HCT116 (cell line): ENCODE measurements around the gene CDKN1C. TPM values are rescaled to one million over a fixed set of nuclear protein-coding genes. Genes with fewer than 3 reads are reported as not detected.

Experiments
- ATAC-seq: fragments of 200-7000 bp; cut with Tn5 transposase; 2 replicates; pipeline ENCODE4 v1.9.1; 2020; ENCODE audit warnings: mild to moderate bottlenecking, moderate library complexity
- BruUV-seq: library from RNA; stranded (reverse); fragments of 400-500 nt; replicated peaks from 2 replicates; lab custom pipeline; 2021; lab: Mats Ljungman, UMichigan
- CTCF ChIA-PET: fragments of 300-600 bp; sonication (Branson Sonifier 250); formaldehyde crosslinking; loops from one replicate; lab custom pipeline; 2021; ENCODE audit warnings: antibody characterized with exemption; lab: Charles Lee
- POLR2A ChIA-PET: fragments of 300-600, 350-600 bp; sonication (Branson Sonifier 250); formaldehyde crosslinking; loops from one replicate; lab custom pipeline; 2021; ENCODE audit warnings: antibody characterized with exemption; lab: Charles Lee
- RAD21 ChIA-PET, 2 experiments: fragments of 300-600 bp; sonication (Branson Sonifier 250); formaldehyde crosslinking; loops; one replicate each; lab custom pipeline; 2023; ENCODE audit warnings: low total read pairs in 2 of 2; ENCODE audit not compliant: uncharacterized antibody in 2 of 2, unreplicated experiment in 2 of 2, low non-redundant PET in 1 of 2; lab: Charles Lee
- DNase-seq: peaks from one replicate; pipeline ENCODE4 v3.0.0-alpha.2; 2010; ENCODE audit warnings: low read depth, low spot score
- H2AFZ ChIP-seq: fragments of 200-600 bp; shearing (Covaris generic), sonication (generic); 2 replicates; pipeline ENCODE4 v1.6.1; 2017; ENCODE audit warnings: low read depth, mixed run types, mixed read lengths, antibody characterized with exemption, low read length; ENCODE audit not compliant: poor library complexity, severe bottlenecking
- H3K27ac ChIP-seq: 2 replicates; pipeline ENCODE4 v1.5.1; 2012; ENCODE audit warnings: low read depth, low read length
- H3K27me3 ChIP-seq: fragments of 200-600 bp; sonication (generic); 2 replicates; pipeline ENCODE4 v1.6.1; 2016; ENCODE audit warnings: mixed run types, low read length, mixed read lengths; ENCODE audit not compliant: insufficient read depth
- H3K36me3 ChIP-seq, 2 experiments: fragments of 200-500 bp in 1 of 2; fragments of 200-600 bp in 1 of 2; sonication (Bioruptor generic) in 1 of 2; sonication (generic) in 1 of 2; 2 replicates each; pipeline versions ENCODE4 v1.5.1 to v1.6.1; 2014 to 2016; ENCODE audit warnings: low read length in 2 of 2, inconsistent platforms in 1 of 2, mixed read lengths in 1 of 2, mixed run types in 1 of 2; ENCODE audit not compliant: insufficient read depth in 2 of 2, control insufficient read depth in 1 of 2
- H3K4me1 ChIP-seq, 2 experiments: fragments of 200-600 bp in 1 of 2; sonication (generic) in 1 of 2; 2 replicates each; pipeline versions ENCODE4 v1.5.1 to v1.6.1; 2012 to 2017; ENCODE audit warnings: low read length in 2 of 2, inconsistent platforms in 1 of 2, mild to moderate bottlenecking in 1 of 2, mixed read lengths in 1 of 2, mixed run types in 1 of 2, moderate library complexity in 1 of 2; ENCODE audit not compliant: insufficient read depth in 2 of 2, control insufficient read depth in 1 of 2
- H3K4me2 ChIP-seq: fragments of 200-600 bp; sonication (generic); 2 replicates; pipeline ENCODE4 v1.6.1; 2017; ENCODE audit warnings: mixed run types, low read length, mixed read lengths
- H3K4me3 ChIP-seq, 2 experiments: fragments of 200-600 bp in 1 of 2; sonication (generic) in 1 of 2; replicated peaks in 1 of 2; 2 replicates each; pipeline ENCODE4 v1.5.1; 2011 to 2016; ENCODE audit warnings: low read length in 2 of 2, control low read depth in 1 of 2, low read depth in 1 of 2, mild to moderate bottlenecking in 1 of 2, mixed read lengths in 1 of 2, mixed run types in 1 of 2
- H3K79me2 ChIP-seq: fragments of 200-600 bp; sonication (generic); 2 replicates; pipeline ENCODE4 v1.6.1; 2017; ENCODE audit warnings: mild to moderate bottlenecking, mixed run types, low read length, moderate library complexity, mixed read lengths; ENCODE audit not compliant: insufficient read depth
- H3K9ac ChIP-seq: fragments of 200-600 bp; sonication (generic); 2 replicates; pipeline ENCODE4 v1.6.1; 2016; ENCODE audit warnings: low read length, mixed read lengths
- H3K9me2 ChIP-seq: fragments of 200-600 bp; sonication (generic), shearing (Covaris generic); 2 replicates; pipeline ENCODE4 v1.6.1; 2017; ENCODE audit warnings: mixed run types, mild to moderate bottlenecking, moderate library complexity; ENCODE audit not compliant: insufficient read depth
- H3K9me3 ChIP-seq, 2 experiments: fragments of 200-500 bp in 1 of 2; fragments of 200-600 bp in 1 of 2; sonication (Bioruptor generic) in 1 of 2; sonication (generic) in 1 of 2; 2 replicates each; pipeline ENCODE4 v1.6.1; 2014 to 2017; ENCODE audit warnings: low read length in 2 of 2, mixed read lengths in 2 of 2, inconsistent platforms in 1 of 2, low read depth in 1 of 2, mild to moderate bottlenecking in 1 of 2, mixed run types in 1 of 2, moderate library complexity in 1 of 2; ENCODE audit not compliant: control insufficient read depth in 1 of 2, insufficient read depth in 1 of 2
- H4K20me1 ChIP-seq: fragments of 200-600 bp; sonication (generic), shearing (Covaris generic); 2 replicates; pipeline ENCODE4 v1.6.1; 2017; ENCODE audit warnings: mixed run types, mild to moderate bottlenecking, moderate library complexity; ENCODE audit not compliant: insufficient read depth
- CEBPB ChIP-seq: IDR thresholded peaks from 2 replicates; pipeline ENCODE4 v1.6.1; 2012; ENCODE audit warnings: low read depth
- EGR1 ChIP-seq: IDR thresholded peaks from 2 replicates; pipeline ENCODE4 v1.6.1; 2012; ENCODE audit warnings: low read depth
- ELF1 ChIP-seq: IDR thresholded peaks from 2 replicates; pipeline ENCODE4 v1.6.1; 2012; ENCODE audit warnings: low read depth, borderline replicate concordance
- EZH2phosphoT487 ChIP-seq: fragments of 200-600 bp; IDR thresholded peaks from 2 replicates; pipeline ENCODE4 v1.6.1; 2018; ENCODE audit warnings: antibody characterized with exemption, borderline replicate concordance
- FOSL1 ChIP-seq: IDR thresholded peaks from 2 replicates; pipeline ENCODE4 v1.6.1; 2012; ENCODE audit warnings: low read depth
- JUND ChIP-seq: IDR thresholded peaks from 2 replicates; pipeline ENCODE4 v1.6.1; 2012
- POLR2A ChIP-seq: IDR thresholded peaks from 2 replicates; pipeline ENCODE4 v1.7.0; 2011; ENCODE audit warnings: borderline replicate concordance; ENCODE audit not compliant: insufficient read depth, insufficient read length; ENCODE audit errors: extremely low read depth
- POLR2AphosphoS5 ChIP-seq: IDR thresholded peaks from 2 replicates; pipeline ENCODE4 v1.6.1; 2011; ENCODE audit warnings: mild to moderate bottlenecking, low read depth, low read length, moderate library complexity
- RAD21 ChIP-seq: IDR thresholded peaks from 2 replicates; pipeline ENCODE4 v1.6.1; 2012; ENCODE audit warnings: low read depth, mild to moderate bottlenecking
- SIN3A ChIP-seq: IDR thresholded peaks from 2 replicates; pipeline ENCODE4 v1.6.1; 2012; ENCODE audit warnings: low read depth
- SP1 ChIP-seq: IDR thresholded peaks from 2 replicates; pipeline ENCODE4 v1.6.1; 2012; ENCODE audit warnings: low read depth
- SRF ChIP-seq: IDR thresholded peaks from 2 replicates; pipeline ENCODE4 v1.6.1; 2012; ENCODE audit warnings: low read depth
- TCF7L2 ChIP-seq: IDR thresholded peaks from 2 replicates; pipeline ENCODE4 v1.7.0; 2011; ENCODE audit warnings: borderline replicate concordance, inconsistent platforms; ENCODE audit not compliant: insufficient read depth, insufficient read length; ENCODE audit errors: extremely low read depth
- YY1 ChIP-seq: IDR thresholded peaks from 2 replicates; pipeline ENCODE4 v1.6.1; 2011; ENCODE audit warnings: low read length, low read depth, moderate library complexity, mild to moderate bottlenecking; ENCODE audit not compliant: insufficient replicate concordance; ENCODE audit errors: extremely low read depth
- ZFX ChIP-seq: fragments of 450-650 bp; IDR thresholded peaks from 2 replicates; pipeline ENCODE4 v1.6.1; 2017
- ZNF274 ChIP-seq: fragments of 200-500 bp; sonication (Bioruptor generic); IDR thresholded peaks from 2 replicates; pipeline ENCODE4 v1.6.1; 2014; ENCODE audit warnings: mild to moderate bottlenecking, low read depth, low read length, inconsistent platforms
- intact Hi-C: fragments of 100-400 bp; cut with micrococcal nuclease; formaldehyde crosslinking; loops from 2 replicates; pipeline ENCODE4 v1.10.0; 2022
- total RNA-seq: library from RNA; stranded (reverse); gene quantifications from one replicate; pipeline ENCODE4 v1.2.1, GENCODE V29; 2021; ENCODE audit not compliant: unreplicated experiment
- TF ChIP-seq, protein P1 (sequence below): IDR thresholded peaks from 2 replicates; pipeline ENCODE4 v1.6.1; 2012
- TF ChIP-seq, protein P2 (sequence below): IDR thresholded peaks from 2 replicates; pipeline ENCODE4 v1.6.1; 2012; ENCODE audit warnings: low read depth
- TF ChIP-seq, protein P3 (sequence below): IDR thresholded peaks from 2 replicates; pipeline ENCODE4 v1.6.1; 2012
- TF ChIP-seq, protein P4 (sequence below): IDR thresholded peaks from 2 replicates; pipeline ENCODE4 v1.6.1; 2011; ENCODE audit warnings: mild to moderate bottlenecking, low read length, moderate library complexity; ENCODE audit not compliant: insufficient replicate concordance; ENCODE audit errors: extremely low read depth

CDKN1C gene
- total RNA-seq, 1 experiment from 2014 or later, result 24.0 TPM

DNA sequence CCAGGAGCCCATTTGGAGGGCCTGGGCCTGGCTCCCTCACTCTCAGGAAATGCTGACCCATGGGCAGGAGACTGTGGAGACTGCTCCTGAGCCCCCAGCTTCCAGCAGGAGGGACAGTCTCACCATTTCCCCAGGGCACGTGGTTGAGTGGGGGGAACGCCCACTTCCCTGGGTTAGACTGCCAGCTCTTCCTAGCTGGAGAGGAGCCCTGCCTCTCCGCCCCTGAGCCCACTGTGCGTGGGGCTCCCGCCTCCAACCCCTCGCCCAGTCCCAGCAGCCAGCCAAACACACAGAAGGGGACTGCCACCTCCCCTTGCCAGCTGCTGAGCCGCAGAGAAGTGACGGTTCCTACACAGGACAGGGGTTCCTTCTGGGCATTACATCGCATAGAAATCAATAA is 37.1 kb downstream of the CDKN1C start:
- no peak for DNase-seq
- Histone ChIP-seq H4K20me1 (no peaks in the 10 kb centered on the region), H3K4me3 (no peak overlapping the region), H2AFZ (no peak overlapping the region), H3K27me3 (no peaks in the 10 kb centered on the region), H3K9me3 (no peaks in the 10 kb centered on the region), H3K9me2 (no peaks in the 10 kb centered on the region), H3K36me3 (no peaks in the 10 kb centered on the region), H3K27ac (no peak overlapping the region), H3K79me2 (no peaks in the 10 kb centered on the region), H3K4me2 (no peak overlapping the region), H3K4me1 (peaks cover 0 to 20% of the 10 kb centered on the region in 2 experiments; a peak in 3 of 4 replicates), H3K9ac (no peak overlapping the region)
- BruUV-seq, result no TSS peak
- ChIA-PET RAD21 (no interaction called here), CTCF (no interaction called here), POLR2A (no interaction called here)
- ATAC-seq, result no peak
- TF ChIP-seq SRF, result no peak
- TF ChIP-seq ELF1, result no peak
- no peak for TF ChIP-seq POLR2AphosphoS5
- TF ChIP-seq TCF7L2, result no peak
- no peak for TF ChIP-seq JUND
- no peak for TF ChIP-seq SP1
- no peak for TF ChIP-seq CEBPB
- TF ChIP-seq EZH2phosphoT487, result no peak
- TF ChIP-seq, protein P1, sequence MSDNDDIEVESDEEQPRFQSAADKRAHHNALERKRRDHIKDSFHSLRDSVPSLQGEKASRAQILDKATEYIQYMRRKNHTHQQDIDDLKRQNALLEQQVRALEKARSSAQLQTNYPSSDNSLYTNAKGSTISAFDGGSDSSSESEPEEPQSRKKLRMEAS, result no peak
- TF ChIP-seq, protein P2, sequence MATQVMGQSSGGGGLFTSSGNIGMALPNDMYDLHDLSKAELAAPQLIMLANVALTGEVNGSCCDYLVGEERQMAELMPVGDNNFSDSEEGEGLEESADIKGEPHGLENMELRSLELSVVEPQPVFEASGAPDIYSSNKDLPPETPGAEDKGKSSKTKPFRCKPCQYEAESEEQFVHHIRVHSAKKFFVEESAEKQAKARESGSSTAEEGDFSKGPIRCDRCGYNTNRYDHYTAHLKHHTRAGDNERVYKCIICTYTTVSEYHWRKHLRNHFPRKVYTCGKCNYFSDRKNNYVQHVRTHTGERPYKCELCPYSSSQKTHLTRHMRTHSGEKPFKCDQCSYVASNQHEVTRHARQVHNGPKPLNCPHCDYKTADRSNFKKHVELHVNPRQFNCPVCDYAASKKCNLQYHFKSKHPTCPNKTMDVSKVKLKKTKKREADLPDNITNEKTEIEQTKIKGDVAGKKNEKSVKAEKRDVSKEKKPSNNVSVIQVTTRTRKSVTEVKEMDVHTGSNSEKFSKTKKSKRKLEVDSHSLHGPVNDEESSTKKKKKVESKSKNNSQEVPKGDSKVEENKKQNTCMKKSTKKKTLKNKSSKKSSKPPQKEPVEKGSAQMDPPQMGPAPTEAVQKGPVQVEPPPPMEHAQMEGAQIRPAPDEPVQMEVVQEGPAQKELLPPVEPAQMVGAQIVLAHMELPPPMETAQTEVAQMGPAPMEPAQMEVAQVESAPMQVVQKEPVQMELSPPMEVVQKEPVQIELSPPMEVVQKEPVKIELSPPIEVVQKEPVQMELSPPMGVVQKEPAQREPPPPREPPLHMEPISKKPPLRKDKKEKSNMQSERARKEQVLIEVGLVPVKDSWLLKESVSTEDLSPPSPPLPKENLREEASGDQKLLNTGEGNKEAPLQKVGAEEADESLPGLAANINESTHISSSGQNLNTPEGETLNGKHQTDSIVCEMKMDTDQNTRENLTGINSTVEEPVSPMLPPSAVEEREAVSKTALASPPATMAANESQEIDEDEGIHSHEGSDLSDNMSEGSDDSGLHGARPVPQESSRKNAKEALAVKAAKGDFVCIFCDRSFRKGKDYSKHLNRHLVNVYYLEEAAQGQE, result no peak
- TF ChIP-seq ZFX, result no peak
- TF ChIP-seq, protein P3, sequence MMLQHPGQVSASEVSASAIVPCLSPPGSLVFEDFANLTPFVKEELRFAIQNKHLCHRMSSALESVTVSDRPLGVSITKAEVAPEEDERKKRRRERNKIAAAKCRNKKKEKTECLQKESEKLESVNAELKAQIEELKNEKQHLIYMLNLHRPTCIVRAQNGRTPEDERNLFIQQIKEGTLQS, result no peak
- TF ChIP-seq, protein P4, sequence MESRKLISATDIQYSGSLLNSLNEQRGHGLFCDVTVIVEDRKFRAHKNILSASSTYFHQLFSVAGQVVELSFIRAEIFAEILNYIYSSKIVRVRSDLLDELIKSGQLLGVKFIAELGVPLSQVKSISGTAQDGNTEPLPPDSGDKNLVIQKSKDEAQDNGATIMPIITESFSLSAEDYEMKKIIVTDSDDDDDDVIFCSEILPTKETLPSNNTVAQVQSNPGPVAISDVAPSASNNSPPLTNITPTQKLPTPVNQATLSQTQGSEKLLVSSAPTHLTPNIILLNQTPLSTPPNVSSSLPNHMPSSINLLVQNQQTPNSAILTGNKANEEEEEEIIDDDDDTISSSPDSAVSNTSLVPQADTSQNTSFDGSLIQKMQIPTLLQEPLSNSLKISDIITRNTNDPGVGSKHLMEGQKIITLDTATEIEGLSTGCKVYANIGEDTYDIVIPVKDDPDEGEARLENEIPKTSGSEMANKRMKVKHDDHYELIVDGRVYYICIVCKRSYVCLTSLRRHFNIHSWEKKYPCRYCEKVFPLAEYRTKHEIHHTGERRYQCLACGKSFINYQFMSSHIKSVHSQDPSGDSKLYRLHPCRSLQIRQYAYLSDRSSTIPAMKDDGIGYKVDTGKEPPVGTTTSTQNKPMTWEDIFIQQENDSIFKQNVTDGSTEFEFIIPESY, result no peak
- no peak for TF ChIP-seq POLR2A
- no peak for TF ChIP-seq SIN3A
- TF ChIP-seq RAD21, result no peak
- no peak for TF ChIP-seq EGR1
- TF ChIP-seq YY1, result no peak
- no peak for TF ChIP-seq ZNF274
- TF ChIP-seq FOSL1, result no peak
- intact Hi-C loops, result no loop called here
